T-helper 2 cell treated with Interferon-gamma antibody and Interleukin-4, amounts not matched to agents 5 μg/mL and 100 μg/mL, for 36 hours (primary cell): ENCODE data around the gene PFDN2.

Experiments used
- DNase-seq: peaks from one replicate; pipeline ENCODE4 v3.0.0; 2021; ENCODE audit warnings: low spot score
- H3K27ac Mint-ChIP-seq: one replicate; pipeline ENCODE4 v1.8.0; 2021; ENCODE audit warnings: mild to moderate bottlenecking, mixed read lengths
- H3K27me3 Mint-ChIP-seq: one replicate; pipeline ENCODE4 v1.8.0; 2021; ENCODE audit warnings: low read depth, mixed read lengths
- H3K36me3 Mint-ChIP-seq: one replicate; pipeline ENCODE4 v1.8.0; 2021; ENCODE audit warnings: low read depth, mixed read lengths
- H3K4me1 Mint-ChIP-seq: one replicate; pipeline ENCODE4 v1.8.0; 2021; ENCODE audit warnings: low read depth, mixed read lengths
- H3K4me3 Mint-ChIP-seq: one replicate; pipeline ENCODE4 v1.8.0; 2022; ENCODE audit warnings: mild to moderate bottlenecking, moderate library complexity, mixed read lengths
- H3K9me3 Mint-ChIP-seq: one replicate; pipeline ENCODE4 v1.8.0; 2021; ENCODE audit warnings: mixed read lengths

PFDN2 gene

GRCh38 chr1:161158316-161159010 lies 40.6 kb upstream of the PFDN2 start:
- Mint-ChIP-seq H3K4me3 (peak overlapping the region; percentile 88), H3K36me3 (peaks cover 47% of the 10 kb centered on the region), H3K27ac (peak overlapping the region; percentile 91), H3K4me1 (peaks cover 37% of the 10 kb centered on the region), H3K27me3 (no peaks in the 10 kb centered on the region), H3K9me3 (no peaks in the 10 kb centered on the region)
- no peak for DNase-seq

- H3K9me3 Mint-ChIP-seq, result no peaks in the 10 kb centered on the region
- H3K27ac Mint-ChIP-seq, result peak overlapping the region; percentile 55
- H3K27me3 Mint-ChIP-seq, result no peaks in the 10 kb centered on the region
- peaks cover 42% of the 10 kb centered on the region for H3K36me3 Mint-ChIP-seq
- H3K4me1 Mint-ChIP-seq, result peaks cover 39% of the 10 kb centered on the region
- DNase-seq, result no peak
- H3K4me3 Mint-ChIP-seq, result peak overlapping the region; percentile 25
Measured at GRCh38 chr1:161157867-161158266, 40.0 kb upstream of the PFDN2 start.

GRCh38 chr1:161153682-161154337 lies 36.0 kb upstream of the PFDN2 start, which contains the start of gene UFC1:
TSS of gene UFC1 (plus strand) at chr1:161153978. CDS start at chr1:161153998, 20 bp downstream.
- H3K4me1 Mint-ChIP-seq, result peaks cover 21% of the 10 kb centered on the region
- no peaks in the 10 kb centered on the region for H3K27me3 Mint-ChIP-seq
- H3K27ac Mint-ChIP-seq, result peak within 1 kb of the TSS; percentile 100
- peaks cover 25% of the 10 kb centered on the region for H3K36me3 Mint-ChIP-seq
- no peaks in the 10 kb centered on the region for H3K9me3 Mint-ChIP-seq
- DNase-seq, result peak; percentile 79
- peak within 1 kb of the TSS; percentile 98 for H3K4me3 Mint-ChIP-seq

GRCh38 chr1:161153176-161153575 lies 35.3 kb upstream of the PFDN2 start:
- peaks cover 16% of the 10 kb centered on the region for H3K4me1 Mint-ChIP-seq
- no peaks in the 10 kb centered on the region for H3K9me3 Mint-ChIP-seq
- peaks cover 20% of the 10 kb centered on the region for H3K36me3 Mint-ChIP-seq
- no peak for DNase-seq
- H3K27me3 Mint-ChIP-seq, result no peaks in the 10 kb centered on the region
- H3K4me3 Mint-ChIP-seq, result peak overlapping the region; percentile 98
- H3K27ac Mint-ChIP-seq, result peak overlapping the region; percentile 100

GRCh38 chr1:161145832-161146231 lies 28.0 kb upstream of the PFDN2 start:
- no peak for DNase-seq
- no peaks in the 10 kb centered on the region for H3K9me3 Mint-ChIP-seq
- no peaks in the 10 kb centered on the region for H3K27me3 Mint-ChIP-seq
- H3K4me1 Mint-ChIP-seq, result no peaks in the 10 kb centered on the region
- H3K27ac Mint-ChIP-seq, result no peak overlapping the region
- no peak overlapping the region for H3K4me3 Mint-ChIP-seq
- H3K36me3 Mint-ChIP-seq, result no peaks in the 10 kb centered on the region

- DNase-seq, result no peak
- Mint-ChIP-seq H3K27ac (no peak overlapping the region), H3K9me3 (no peaks in the 10 kb centered on the region), H3K36me3 (no peaks in the 10 kb centered on the region), H3K4me1 (no peaks in the 10 kb centered on the region), H3K4me3 (no peak overlapping the region), H3K27me3 (no peaks in the 10 kb centered on the region)
Measured at GRCh38 chr1:161140755-161141400, 23.0 kb upstream of the PFDN2 start.

- no peak for DNase-seq
- H3K36me3 Mint-ChIP-seq, result no peaks in the 10 kb centered on the region
- H3K4me3 Mint-ChIP-seq, result no peak overlapping the region
- H3K27me3 Mint-ChIP-seq, result no peaks in the 10 kb centered on the region
- H3K27ac Mint-ChIP-seq, result no peak overlapping the region
- H3K9me3 Mint-ChIP-seq, result no peaks in the 10 kb centered on the region
- peaks cover 2% of the 10 kb centered on the region for H3K4me1 Mint-ChIP-seq
Measured at GRCh38 chr1:161139766-161140165, 21.9 kb upstream of the PFDN2 start.

GRCh38 chr1:161138431-161138830 lies 20.6 kb upstream of the PFDN2 start:
- Mint-ChIP-seq H3K27ac (no peak overlapping the region), H3K4me3 (no peak overlapping the region), H3K27me3 (no peaks in the 10 kb centered on the region), H3K4me1 (peaks cover 2% of the 10 kb centered on the region), H3K36me3 (no peaks in the 10 kb centered on the region), H3K9me3 (no peaks in the 10 kb centered on the region)
- no peak for DNase-seq

- peaks cover 2% of the 10 kb centered on the region for H3K4me1 Mint-ChIP-seq
- H3K27ac Mint-ChIP-seq, result no peak overlapping the region
- H3K4me3 Mint-ChIP-seq, result no peak overlapping the region
- no peaks in the 10 kb centered on the region for H3K36me3 Mint-ChIP-seq
- no peaks in the 10 kb centered on the region for H3K27me3 Mint-ChIP-seq
- no peak for DNase-seq
- H3K9me3 Mint-ChIP-seq, result no peaks in the 10 kb centered on the region
Measured at GRCh38 chr1:161137881-161138280, 20.0 kb upstream of the PFDN2 start.

- no peak overlapping the region for H3K4me3 Mint-ChIP-seq
- no peak overlapping the region for H3K27ac Mint-ChIP-seq
- H3K27me3 Mint-ChIP-seq, result no peaks in the 10 kb centered on the region
- DNase-seq, result no peak
- H3K4me1 Mint-ChIP-seq, result peaks cover 30% of the 10 kb centered on the region
- H3K9me3 Mint-ChIP-seq, result no peaks in the 10 kb centered on the region
- H3K36me3 Mint-ChIP-seq, result peaks cover 14% of the 10 kb centered on the region
Measured at GRCh38 chr1:161133220-161133740, 15.4 kb upstream of the PFDN2 start.

- no peaks in the 10 kb centered on the region for H3K27me3 Mint-ChIP-seq
- DNase-seq, result peak; percentile 94
- H3K4me1 Mint-ChIP-seq, result peaks cover 36% of the 10 kb centered on the region
- H3K9me3 Mint-ChIP-seq, result no peaks in the 10 kb centered on the region
- H3K4me3 Mint-ChIP-seq, result no peak within 1 kb of the TSS
- H3K27ac Mint-ChIP-seq, result no peak within 1 kb of the TSS
- peaks cover 20% of the 10 kb centered on the region for H3K36me3 Mint-ChIP-seq
Measured at GRCh38 chr1:161132410-161133219, 14.8 kb upstream of the PFDN2 start, which contains the start of gene DEDD. TSS of gene DEDD (minus strand) at chr1:161132667. CDS start at chr1:161124462, 8,205 bp downstream.

GRCh38 chr1:161131523-161132409 lies 13.9 kb upstream of the PFDN2 start:
- H3K36me3 Mint-ChIP-seq, result peaks cover 25% of the 10 kb centered on the region
- H3K27ac Mint-ChIP-seq, result no peak overlapping the region
- no peak overlapping the region for H3K4me3 Mint-ChIP-seq

GRCh38 chr1:161130266-161130665 lies 12.4 kb upstream of the PFDN2 start:
- H3K27ac Mint-ChIP-seq, result no peak overlapping the region
- no peak overlapping the region for H3K4me3 Mint-ChIP-seq
- peaks cover 45% of the 10 kb centered on the region for H3K4me1 Mint-ChIP-seq
- peaks cover 34% of the 10 kb centered on the region for H3K36me3 Mint-ChIP-seq
- no peaks in the 10 kb centered on the region for H3K9me3 Mint-ChIP-seq
- DNase-seq, result no peak
- H3K27me3 Mint-ChIP-seq, result no peaks in the 10 kb centered on the region

More at GRCh38 chr1:161131523-161132409, 13.9 kb upstream of the PFDN2 start:
- no peak for DNase-seq
- Mint-ChIP-seq H3K9me3 (no peaks in the 10 kb centered on the region), H3K27me3 (no peaks in the 10 kb centered on the region), H3K4me1 (peaks cover 39% of the 10 kb centered on the region)
